HCEC 1CT (cell line): ENCODE measurements around the gene ATP8A2.

Source experiments
- DNase-seq: peaks from one replicate; pipeline ENCODE4 v3.0.0-alpha.2; 2017

ATP8A2 gene

DNA sequence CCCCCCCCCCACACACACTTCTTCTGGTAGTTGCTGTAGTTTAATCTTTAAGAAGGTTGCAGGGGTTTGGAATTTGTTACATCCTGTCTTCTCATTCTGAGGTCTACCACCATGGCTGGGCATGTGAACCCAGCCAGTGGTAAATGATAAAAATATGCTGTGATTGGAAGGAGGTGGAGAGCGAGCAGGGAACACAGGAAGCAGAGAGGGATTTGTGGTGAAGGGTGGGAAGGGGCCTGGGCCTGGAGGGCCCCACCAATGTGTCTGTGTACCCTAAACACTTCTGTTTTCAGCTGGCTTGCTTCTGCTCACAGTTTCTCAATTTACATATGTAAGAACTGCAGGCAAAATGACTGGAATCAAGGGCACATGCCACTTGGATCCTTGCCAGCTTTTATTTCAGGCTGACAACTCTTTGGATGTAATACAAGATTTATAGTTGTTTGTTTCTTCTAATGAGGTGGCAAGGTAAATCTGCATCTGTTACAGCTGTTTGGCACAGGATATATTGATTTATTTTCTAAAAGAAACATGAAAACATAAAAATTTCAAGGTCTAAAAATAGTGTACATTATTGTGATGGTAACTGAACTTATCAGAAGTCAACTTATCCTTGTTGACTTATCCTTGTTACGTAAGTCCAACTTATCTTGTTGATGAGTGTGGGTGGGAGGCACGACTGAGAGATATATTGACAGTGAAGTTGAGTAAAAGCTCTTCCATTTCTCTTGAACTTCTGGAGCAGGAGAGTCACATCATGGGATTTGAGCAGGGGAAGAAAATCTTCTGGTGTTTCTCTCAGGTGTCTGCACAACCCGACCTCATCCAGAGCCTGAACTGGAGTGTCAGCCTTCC, 366.8 kb downstream of the ATP8A2 start:
- DNase-seq = no peak

- no peak for DNase-seq
Measured at GRCh38 chr13:25739376-25739775, 367.6 kb downstream of the ATP8A2 start.

- DNase-seq = no peak
Measured at GRCh38 chr13:25741796-25742195, 370.0 kb downstream of the ATP8A2 start.

- DNase-seq = no peak
Measured at GRCh38 chr13:25742220-25742619, 370.4 kb downstream of the ATP8A2 start.

DNA sequence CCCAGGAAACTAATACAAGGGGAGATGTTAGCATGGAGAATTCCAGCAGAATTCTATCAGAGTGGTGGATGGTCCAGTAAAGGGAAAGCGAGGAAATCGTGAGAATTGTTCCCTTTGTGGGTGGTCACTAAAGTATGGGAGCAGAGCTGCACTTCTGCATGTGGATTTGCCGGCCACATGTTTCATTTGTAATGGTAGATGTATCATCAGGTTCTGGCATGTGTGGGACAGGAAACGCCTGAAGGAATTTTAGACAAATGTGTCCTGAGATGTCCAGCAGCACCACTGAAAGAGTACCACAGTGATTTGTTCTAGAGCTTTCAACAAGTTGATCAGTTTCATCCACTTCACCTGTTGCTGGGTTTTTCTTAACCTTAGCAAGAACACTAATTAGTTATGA, 371.6 kb downstream of the ATP8A2 start:
- DNase-seq = no peak

DNA sequence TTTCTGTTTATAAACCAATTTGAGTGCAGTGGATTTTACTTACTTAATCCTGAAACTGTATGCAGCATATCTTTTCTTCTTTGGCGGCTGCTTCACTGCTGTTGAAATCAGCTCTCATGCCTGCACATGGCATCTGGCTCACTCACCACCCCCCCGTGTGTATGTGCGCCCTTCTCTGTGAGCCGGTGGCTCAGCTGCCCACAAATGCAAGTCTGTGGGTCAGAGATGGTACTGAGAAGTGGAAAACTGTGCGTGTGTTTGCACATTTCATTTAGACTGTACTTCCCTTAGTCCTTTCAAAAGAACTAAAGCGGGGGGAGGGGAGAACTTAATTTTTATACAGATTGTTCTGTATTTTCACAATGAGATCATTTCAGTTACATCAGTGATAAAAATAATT, 372.4 kb downstream of the ATP8A2 start:
- no peak for DNase-seq

DNA sequence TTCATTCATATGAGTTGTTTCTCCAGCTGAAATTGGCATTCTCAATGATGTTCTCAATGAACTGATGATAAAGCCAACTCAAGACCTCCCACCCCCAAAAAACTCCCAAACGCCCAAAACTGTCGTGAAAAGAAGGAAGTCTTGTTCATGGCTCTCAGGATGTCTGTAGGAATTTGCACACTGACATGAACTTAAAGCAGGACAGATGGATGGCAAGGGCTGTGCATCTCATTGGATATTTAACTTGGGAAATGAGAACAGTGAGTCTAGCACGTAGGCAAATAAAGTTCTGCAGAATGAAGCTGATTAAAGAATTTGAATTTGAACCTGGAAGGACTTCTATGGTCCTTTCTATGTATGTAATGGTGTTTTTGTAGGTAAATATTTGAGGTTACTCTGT, 374.4 kb downstream of the ATP8A2 start:
- no peak for DNase-seq

DNA sequence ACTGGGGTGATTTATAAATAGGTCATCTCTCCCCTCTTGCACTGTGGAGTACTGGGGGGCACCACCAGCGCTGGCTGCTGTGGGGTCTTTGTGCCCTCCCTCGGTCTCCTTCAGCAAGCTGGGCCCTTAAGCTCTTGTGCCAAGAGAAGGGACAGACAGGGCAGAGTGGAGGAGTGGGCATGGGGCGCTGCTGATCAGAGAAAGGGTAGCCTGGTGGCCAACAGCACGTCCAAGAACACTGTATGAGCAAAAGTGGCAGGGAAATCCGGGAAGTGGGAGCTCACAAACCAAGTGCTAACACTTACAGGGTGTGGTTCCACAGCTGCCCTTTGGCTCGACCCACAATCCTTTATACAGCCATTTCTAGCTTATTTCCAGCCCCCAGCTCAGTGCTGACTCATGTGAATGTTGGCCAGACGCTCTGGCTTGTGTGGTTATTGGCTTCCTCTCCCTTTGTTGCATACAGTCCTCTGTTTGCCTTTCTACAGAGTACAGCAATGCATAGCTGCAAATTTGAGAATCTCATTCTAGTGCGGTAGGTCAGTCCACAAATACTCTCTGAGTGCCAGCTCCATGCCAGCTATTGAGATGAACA, 381.3 kb downstream of the ATP8A2 start:
- DNase-seq = no peak

DNA sequence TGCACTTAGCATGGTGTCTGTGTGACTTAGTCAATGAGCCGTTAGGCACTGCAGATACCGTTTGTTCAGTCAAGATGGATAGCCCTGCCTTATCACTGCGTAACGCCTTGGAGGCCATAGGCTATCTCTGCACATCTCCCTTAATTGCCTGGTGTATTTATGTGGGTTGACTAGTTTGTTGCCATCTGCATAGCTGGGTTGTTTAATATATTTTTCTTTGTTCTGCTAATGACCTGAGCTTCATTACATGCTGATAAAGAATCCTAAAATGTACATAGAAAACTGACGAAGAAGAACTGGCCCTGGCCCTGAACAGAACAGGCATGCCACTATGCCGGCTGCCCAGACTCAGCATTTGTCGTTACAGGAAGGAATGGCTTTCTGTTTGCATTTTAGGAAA, 382.2 kb downstream of the ATP8A2 start:
- DNase-seq = no peak

DNA sequence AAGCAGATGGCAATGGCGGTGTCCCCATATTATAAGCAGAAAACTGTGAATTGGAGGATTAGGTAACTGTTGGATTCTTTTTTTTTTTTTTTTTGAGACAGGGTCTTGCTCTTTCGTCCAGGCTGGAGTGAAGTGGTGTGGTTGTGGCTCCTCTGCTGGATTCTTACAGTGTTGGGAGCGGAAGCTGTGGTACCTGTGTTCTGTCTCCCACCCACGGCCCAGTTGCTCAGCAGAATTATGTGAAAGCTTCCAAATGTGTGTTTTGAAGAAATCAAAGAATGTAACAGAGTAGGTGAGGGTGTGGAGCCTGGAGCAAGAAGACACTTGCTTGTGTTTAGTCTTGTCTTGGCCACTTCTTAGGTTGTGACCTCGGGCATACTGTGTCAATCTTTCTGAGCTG, 384.5 kb downstream of the ATP8A2 start:
- no peak for DNase-seq

GRCh38 chr13:25756912-25757311, 385.1 kb downstream of the ATP8A2 start:
- DNase-seq = no peak

GRCh38 chr13:25761041-25761440, 389.3 kb downstream of the ATP8A2 start:
- no peak for DNase-seq

DNA sequence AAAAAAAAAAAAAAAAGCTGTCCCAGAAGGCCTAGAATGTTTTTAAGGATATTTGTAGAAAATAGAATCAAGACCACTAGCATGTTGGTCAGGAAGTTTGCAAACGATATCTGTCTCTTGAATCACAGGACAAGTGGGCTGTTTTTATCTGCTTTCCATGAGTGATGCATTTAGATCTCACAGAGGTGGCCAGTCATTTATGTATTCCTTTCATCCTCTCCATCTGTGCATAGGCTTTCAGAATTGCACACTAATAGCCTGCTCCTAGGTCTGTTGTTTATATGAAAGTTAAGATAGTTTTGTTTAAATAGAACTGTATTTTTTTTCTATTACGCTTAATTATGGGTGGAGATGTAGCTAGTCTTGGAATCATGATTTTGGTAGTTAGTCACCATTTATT, 390.5 kb downstream of the ATP8A2 start:
- no peak for DNase-seq

DNA sequence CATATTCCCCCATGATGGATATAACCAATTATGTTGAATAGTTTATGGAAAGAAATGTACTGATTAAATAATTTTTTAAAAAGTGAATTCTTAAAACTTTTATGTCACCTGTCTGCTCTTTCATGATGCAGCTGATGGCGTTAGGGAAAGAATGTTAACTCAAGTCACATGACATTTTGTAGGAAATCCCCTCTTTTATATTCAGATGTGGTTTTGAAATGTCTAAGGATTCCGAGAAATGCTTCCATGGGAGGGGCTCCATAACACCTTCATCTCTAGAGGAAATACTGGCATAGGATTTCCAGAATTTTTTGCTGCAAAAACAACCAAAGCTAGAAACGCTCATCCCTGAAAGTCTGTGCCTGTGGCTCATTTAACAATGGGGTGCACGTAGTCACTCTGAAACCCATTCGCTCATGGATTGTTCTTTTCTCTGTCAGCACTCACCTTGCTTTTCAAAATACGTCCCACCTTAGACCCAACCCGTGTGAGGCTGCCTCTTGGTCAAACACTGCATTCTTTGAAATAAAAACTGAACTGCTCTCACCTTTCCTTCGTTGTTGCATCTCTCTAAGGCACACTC, 391.1 kb downstream of the ATP8A2 start:
- no peak for DNase-seq

DNA sequence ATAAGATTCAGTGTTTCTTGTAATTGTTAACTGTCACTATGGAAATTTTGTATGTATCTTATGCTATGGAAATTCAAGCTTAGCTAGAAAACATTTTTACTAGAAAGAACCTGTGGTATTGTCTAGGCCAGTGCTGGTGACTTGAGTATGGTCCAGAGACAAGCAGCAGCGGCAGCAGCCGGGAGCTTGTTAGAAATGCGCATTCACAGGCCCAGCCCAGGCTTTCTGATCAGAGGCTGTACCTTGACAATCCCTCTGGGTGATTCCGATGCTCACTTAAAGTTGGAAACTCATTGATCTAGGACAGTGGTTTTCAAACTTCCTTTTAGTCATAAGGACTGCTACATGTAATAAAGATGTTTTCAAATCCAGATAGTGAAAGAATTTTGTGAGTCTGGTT, 392.6 kb downstream of the ATP8A2 start:
- DNase-seq = no peak

GRCh38 chr13:25765266-25765665, 393.5 kb downstream of the ATP8A2 start:
- no peak for DNase-seq

DNA sequence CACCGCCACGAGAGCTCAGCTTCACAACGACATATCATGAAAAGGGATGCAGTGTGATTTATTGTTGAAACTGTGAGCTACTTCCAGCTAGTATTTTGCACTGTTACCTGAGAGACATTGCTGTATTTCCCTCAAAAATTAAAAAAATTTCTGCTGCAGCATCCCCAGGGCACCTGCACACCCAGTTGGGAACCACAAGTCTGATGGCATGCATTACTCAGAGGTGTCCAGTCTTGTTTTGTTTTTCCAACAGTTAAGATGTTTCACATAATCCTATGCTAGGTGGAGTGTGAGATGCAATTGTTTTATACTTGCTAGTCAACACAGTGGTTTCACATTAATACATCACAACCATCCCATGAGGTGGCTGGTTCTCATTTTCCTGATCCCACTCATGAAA, 394.8 kb downstream of the ATP8A2 start:
- DNase-seq = no peak

GRCh38 chr13:25766991-25767390, 395.2 kb downstream of the ATP8A2 start:
- no peak for DNase-seq

DNA sequence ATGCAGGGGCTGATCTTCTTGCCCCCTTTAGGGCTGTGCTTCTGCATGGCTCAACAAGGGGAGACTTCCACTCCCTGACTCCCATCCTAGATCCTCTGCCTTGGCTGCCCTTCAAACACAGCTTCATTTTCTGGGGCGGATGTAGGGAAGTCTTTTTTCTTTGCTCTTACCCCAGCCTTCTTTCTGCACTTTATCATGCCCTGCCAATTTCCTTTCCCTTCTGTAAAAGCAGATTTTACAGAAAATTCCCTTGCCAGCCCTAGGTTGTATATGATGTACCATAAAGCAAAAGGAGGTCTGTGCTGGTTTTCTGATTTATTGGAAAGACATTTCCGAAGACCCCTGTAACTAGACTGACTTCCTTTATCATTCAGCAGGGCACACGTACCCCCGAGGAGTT, 396.6 kb downstream of the ATP8A2 start:
- DNase-seq = no peak

DNA sequence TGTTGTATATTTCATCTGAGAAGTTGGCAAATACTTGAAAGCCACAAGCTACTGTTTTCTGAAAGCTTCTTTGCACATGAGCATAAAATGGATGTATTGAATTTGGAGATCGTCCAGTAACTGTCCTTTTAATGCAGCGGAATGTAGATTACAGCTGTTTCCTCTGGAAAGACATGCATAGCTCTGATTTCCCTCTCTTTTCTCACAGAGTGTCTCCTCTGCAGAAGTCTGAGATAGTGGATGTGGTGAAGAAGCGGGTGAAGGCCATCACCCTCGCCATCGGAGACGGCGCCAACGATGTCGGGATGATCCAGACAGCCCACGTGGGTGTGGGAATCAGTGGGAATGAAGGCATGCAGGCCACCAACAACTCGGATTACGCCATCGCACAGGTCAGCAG, 397.1 kb downstream of the ATP8A2 start:
- DNase-seq = no peak

- no peak for DNase-seq
Measured at GRCh38 chr13:25770601-25771000, 398.8 kb downstream of the ATP8A2 start.

DNA sequence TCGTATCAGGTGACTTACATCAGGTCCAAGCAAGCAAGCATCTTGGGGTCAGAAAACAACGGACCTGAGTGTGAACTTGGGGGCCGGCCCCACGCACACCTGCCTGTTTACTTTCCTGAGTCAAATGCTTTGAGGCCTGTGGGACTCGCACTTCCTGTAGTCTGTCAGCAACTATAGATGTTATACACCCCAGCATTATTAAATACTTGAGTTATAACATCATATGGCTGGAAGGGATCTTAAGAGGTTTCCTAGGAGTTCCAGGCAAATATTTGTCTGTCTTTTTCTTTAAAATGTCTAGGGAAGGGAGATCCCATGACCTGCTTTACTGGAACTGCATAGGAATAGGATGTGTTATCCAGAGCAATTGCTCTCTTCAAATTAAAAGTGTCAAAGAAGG, 399.4 kb downstream of the ATP8A2 start:
- no peak for DNase-seq

GRCh38 chr13:25771641-25772478, 400.1 kb downstream of the ATP8A2 start:
- no peak for DNase-seq
